Measurements from ENCODE around the gene DNAH11.

DNA sequence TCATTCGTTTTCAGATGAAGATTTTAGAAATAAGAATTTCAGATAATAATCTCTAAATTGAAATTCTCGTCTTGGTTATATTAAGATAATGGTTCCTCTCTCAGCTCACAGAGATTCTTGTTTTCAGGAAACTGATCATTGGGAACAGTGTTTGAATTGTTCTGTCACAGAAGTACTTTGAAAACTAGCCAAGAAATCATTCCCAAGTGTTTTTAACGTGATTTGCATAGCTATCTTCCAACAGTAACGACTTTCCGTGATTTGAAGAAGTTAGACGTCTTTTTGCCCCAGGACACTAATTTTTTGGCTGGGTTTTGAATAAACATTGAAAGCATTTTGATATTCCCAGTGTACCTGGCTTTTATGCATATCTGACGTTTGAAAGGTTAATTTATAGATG lies 286.9 kb downstream of the DNAH11 start:
- TF ChIP-seq GATA2 (IDR thresholded peaks at IDR 0.05; ENCODE audit: low read depth, low read length) (no peak), GATA3 (IDR thresholded peaks at IDR 0.05; ENCODE audit: low read depth, low read length) (no peak)

Measured in SH-SY5Y (cell line).